ENCODE data around the gene CEP41.

Gene CEP41

GRCh38 chr7:130363026-130363847 is 77.6 kb downstream of the CEP41 start:
- no peak for TF ChIP-seq CTCF (IDR thresholded peaks at IDR 0.05; ENCODE audit: low read depth, low read length)
- DNase-seq (ENCODE audit: extremely low read depth, low read depth) = peak; percentile 56

DNA sequence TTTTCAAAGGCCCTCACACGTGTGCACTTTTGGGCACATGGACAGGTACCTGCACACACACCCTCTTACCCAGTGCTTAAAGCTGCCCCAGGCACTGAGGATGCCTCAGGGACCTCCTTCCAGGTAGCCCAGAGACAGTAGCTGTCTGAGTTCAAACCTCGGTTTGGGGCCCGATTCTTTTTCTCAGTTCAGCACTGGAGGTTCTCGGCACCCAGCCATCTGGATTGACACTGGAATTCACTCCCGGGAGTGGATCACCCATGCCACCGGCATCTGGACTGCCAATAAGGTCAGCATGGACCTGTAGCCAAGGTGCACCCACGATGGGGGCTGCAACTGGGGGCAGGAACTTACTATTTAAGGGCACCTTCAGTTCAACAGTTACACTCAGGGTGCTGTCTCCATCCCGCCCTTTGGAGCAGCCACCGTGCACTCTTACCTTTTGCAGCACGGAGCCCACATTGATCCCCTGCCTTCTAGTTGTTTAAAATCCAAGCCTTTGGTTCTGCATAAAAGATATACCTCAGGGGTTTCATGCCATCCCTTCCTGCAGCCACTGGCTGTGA is 78.5 kb downstream of the CEP41 start:
- no peak for TF ChIP-seq CTCF (IDR thresholded peaks at IDR 0.05; ENCODE audit: low read depth, low read length)

GRCh38 chr7:130361681-130362080 is 79.1 kb downstream of the CEP41 start:
- no peak for TF ChIP-seq CTCF (IDR thresholded peaks at IDR 0.05; ENCODE audit: low read depth, low read length)
- DNase-seq (ENCODE audit: extremely low read depth, low read depth) = no peak

More for the DNA sequence above, 78.5 kb downstream of the CEP41 start:
- no peak for DNase-seq (ENCODE audit: extremely low read depth, low read depth)

- TF ChIP-seq CTCF (IDR thresholded peaks at IDR 0.05; ENCODE audit: low read depth, low read length) = no peak
- DNase-seq (ENCODE audit: extremely low read depth, low read depth) = no peak
Measured at GRCh38 chr7:130360518-130360917, 80.3 kb downstream of the CEP41 start.

- TF ChIP-seq CTCF (IDR thresholded peaks at IDR 0.05; ENCODE audit: low read depth, low read length) = no peak
Measured at GRCh38 chr7:130359276-130359857, 81.4 kb downstream of the CEP41 start.

DNA sequence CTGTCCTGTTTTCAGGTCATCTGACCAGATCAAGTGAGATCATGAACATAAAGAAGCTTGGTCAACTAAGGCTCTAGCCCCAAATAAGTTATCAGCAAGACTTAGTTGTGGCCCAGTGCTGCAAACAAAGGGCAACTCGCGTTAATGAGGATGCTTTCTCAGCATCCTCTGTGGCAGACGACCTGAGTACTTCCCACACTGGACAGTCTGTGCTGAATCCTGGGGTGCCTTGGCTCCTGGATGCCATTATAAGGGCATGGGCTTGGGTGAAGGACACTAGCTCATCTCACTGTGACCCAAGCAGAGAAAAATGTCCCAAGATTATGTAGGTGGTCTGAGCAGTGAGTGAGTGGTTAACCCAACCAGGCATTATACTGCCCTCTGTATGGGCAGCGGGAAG is 82.3 kb downstream of the CEP41 start:
- no peak for TF ChIP-seq CTCF (IDR thresholded peaks at IDR 0.05; ENCODE audit: low read depth, low read length)
- DNase-seq (ENCODE audit: extremely low read depth, low read depth) = no peak

More at GRCh38 chr7:130359276-130359857, 81.4 kb downstream of the CEP41 start:
- DNase-seq (ENCODE audit: extremely low read depth, low read depth) = no peak
